Middle frontal gyrus (tissue), 1 donor: ENCODE results near the gene ZFYVE16.
"Not testable (repeated sequence)": the region's sequence is repeated elsewhere in the genome, so short reads cannot be mapped to it uniquely, and the experiment has no call there.

Source experiments
- DNase-seq: peaks from one replicate; pipeline ENCODE4 v3.0.0-alpha.2; 2015; ENCODE audit warnings: low spot score; ENCODE audit errors: extremely low spot score

The ZFYVE16 gene

GRCh38 chr5:80487444-80487828, 79.6 kb downstream of the ZFYVE16 start:
- DNase-seq = no peak

- peak; percentile 75 for DNase-seq
Observed at GRCh38 chr5:80487829-80488721, 80.2 kb downstream of the ZFYVE16 start, which contains the start of gene FAM151B. Gene FAM151B (plus strand): TSS chr5:80488100. CDS start chr5:80488124, 24 bp downstream.

GRCh38 chr5:80491296-80491695, 83.4 kb downstream of the ZFYVE16 start:
- no peak for DNase-seq

- DNase-seq = no peak
Observed at GRCh38 chr5:80492741-80493140, 84.9 kb downstream of the ZFYVE16 start.

DNA sequence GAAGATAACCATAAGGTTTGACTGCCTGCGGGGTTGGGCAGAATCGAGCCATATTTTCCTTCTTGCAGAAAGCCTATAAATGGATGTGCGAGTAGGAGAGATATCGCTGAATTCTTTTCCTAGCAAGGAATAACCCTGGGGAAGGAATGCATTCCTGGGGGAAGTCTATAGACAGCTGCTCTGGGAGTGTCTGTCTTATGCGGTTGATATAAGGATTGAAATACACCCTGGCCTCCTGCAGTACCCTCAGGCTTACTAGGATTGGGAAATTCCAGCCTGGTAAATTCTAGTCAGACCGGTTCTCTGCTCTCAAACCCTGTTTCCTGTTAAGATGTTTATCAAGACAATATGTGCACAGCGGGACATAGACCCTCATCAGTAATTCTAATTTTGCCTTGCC, 85.6 kb downstream of the ZFYVE16 start:
- DNase-seq = not testable (repeated sequence)

DNA sequence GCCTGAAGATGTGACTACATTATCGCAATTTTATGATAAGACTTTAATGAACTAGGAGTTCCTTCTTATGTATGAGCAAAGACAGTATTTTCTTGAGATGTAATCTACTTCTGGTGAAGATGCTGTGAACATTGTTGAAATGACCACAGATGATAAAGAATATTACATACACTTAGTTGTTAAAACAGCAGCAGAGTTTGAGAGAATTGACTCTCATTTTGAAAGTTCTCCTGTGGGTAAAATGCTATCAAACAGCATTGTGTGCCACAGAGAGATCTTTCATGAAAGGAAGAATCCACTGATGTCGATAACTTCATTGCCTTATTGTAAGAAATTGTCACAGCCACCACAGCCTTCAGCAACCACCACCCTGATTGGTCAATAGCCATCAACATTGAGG, 88.0 kb downstream of the ZFYVE16 start:
- DNase-seq = no peak

GRCh38 chr5:80502800-80503199, 94.9 kb downstream of the ZFYVE16 start:
- DNase-seq = no peak

DNA sequence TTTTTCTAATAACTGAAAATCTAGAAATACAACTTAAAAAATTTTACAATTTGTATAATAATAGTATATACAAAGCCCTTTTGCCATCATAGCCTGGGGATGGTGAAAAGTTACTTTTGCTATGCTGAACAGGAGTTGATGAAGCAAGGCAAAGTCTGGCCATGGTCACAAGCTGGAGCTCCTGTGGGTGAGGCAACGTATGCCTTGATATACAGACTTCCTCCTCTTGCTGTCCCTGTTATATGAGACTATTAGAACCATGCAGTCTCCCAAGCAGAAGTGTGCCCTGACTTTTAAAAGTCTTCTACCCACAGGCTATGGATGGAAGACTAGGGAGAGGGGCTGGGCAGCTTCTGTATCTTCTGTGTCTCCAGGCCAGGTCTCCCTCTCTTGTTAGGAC, 95.8 kb downstream of the ZFYVE16 start:
- DNase-seq = no peak

- no peak for DNase-seq
Observed at GRCh38 chr5:80504833-80505232, 97.0 kb downstream of the ZFYVE16 start.

GRCh38 chr5:80507663-80508062, 99.8 kb downstream of the ZFYVE16 start:
- DNase-seq = no peak

- no peak for DNase-seq
Observed at GRCh38 chr5:80508844-80509243, 101.0 kb downstream of the ZFYVE16 start.

- DNase-seq = no peak
Observed at GRCh38 chr5:80509362-80509761, 101.5 kb downstream of the ZFYVE16 start.

DNA sequence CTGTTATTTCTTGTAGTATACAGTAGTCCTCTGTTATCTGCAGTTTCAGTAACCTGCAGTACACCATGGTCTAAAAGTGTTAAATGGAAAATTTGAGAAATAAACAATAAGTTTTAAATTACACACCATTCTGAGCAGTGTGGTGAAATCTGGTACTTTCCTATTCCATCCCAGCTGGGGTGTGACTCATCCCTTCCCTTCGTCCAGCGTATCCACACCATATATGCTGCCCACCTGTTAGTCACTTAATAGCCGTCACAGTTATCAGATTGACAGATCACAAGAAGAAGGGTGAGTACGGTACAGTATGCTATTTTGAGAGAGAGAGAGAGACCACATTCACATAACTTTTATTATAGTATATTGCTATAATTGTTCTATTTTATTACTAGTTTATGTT, 109.0 kb downstream of the ZFYVE16 start:
- DNase-seq = no peak
